SK-MEL-5 (cell line): ENCODE results near the gene NCOA7. TPM values are rescaled to one million over a fixed set of nuclear protein-coding genes. Genes with fewer than 3 reads are reported as not detected.
"Not testable (repeated sequence)": the region's sequence is repeated elsewhere in the genome, so short reads cannot be mapped to it uniquely, and the experiment has no call there.

Experiments used
- DNase-seq: peaks from one replicate; pipeline ENCODE4 v3.0.0-alpha.2; 2016; ENCODE audit warnings: low read depth, low spot score
- in situ Hi-C: cut with HindIII; loops from 2 replicates; pipeline ENCODE4 v1.10.0; 2016; ENCODE audit warnings: low sequenced_read_pairs, high pct_unique_total_duplicates, low pct_unique_long_range_greater_than_20kb
- small RNA-seq, 2 experiments: library from RNA; depleted of rRNA; stranded (forward); fragments of <200 nt; gene quantifications; one replicate each; pipeline ENCODE3, GENCODE V24; 2014
- total RNA-seq: library from RNA; depleted of rRNA; stranded (reverse); fragments of >200 nt; shearing (Covaris generic); gene quantifications from 2 replicates; pipeline ENCODE4 v1.2.3, GENCODE V29; 2014; rRNA removed

NCOA7 gene
- total RNA-seq, 1 experiment from 2014 or later: 23.7 TPM

- DNase-seq: no peak
- in situ Hi-C loops: no loop called here
Measured at GRCh38 chr6:125955973-125956372, 165.2 kb downstream of the NCOA7 start.

GRCh38 chr6:125956506-125957390 is 166.0 kb downstream of the NCOA7 start, which contains the start of gene HINT3:
Gene HINT3, plus strand, starts transcription at chr6:125956770. Its CDS starts 208 bp downstream, at chr6:125956978.
- DNase-seq: peak; percentile 96
- in situ Hi-C loops: no loop called here

DNA sequence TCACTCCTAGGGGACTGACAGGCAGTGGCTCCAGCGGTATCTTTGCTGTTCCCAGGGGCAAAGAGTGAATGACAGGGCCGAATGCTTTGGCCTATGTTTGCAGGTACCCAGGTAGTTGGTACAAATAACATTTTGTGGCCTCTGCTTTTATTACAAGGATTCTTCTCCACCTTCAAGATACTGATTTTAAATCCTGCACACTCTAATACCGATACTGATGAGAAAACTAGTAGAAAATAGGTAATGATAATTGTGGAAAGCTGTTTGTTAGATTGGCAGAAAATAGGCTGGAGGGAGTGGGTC is 166.6 kb downstream of the NCOA7 start:
- in situ Hi-C loops: no loop called here
- no peak for DNase-seq

DNA sequence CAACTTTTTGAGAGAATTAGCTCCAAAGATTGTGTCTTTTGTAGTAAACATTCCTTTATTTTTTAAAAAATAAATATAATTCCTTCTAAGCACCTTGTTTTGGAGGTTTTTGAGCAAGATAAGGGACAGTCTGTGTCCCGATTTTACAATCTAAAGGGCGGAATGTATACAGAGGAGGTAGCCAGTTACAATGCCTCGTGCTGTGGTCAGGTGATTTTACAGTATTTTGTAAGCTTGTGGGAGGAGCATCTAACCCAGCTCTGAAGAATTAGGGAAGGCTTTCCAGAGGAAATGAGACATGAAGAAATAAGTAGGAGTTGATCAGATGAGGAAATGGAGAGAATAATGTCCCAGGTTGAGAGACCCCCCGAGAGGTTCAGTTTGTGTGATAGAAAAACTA is 167.1 kb downstream of the NCOA7 start:
- DNase-seq: peak; percentile 76
- in situ Hi-C loops: no loop called here

DNA sequence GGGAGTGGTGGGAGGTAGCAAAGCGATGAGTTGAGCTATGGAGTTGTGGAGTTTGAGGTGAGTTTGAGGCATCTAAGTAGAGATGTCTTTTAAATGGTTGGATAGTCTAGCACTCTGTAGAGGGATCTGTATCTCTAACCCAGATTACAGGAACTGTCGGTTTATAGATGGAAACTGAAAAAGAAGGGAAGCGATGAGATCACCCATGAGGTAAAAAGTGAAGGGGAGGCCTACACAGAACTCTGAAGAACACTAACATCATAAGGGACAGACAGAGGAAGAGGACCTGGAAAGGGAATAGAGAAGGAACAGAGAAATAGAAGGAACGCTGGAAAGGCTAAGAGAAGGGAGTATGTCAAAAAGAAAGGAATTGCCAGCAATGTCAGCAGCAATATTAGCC is 168.3 kb downstream of the NCOA7 start:
- in situ Hi-C loops: no loop called here
- DNase-seq: no peak

GRCh38 chr6:125961117-125961516 is 170.4 kb downstream of the NCOA7 start:
- in situ Hi-C loops: no loop called here
- no peak for DNase-seq

GRCh38 chr6:125962900-125963497 is 172.2 kb downstream of the NCOA7 start:
- DNase-seq: no peak
- in situ Hi-C loops: no loop called here

GRCh38 chr6:125963817-125964216 is 173.1 kb downstream of the NCOA7 start:
- in situ Hi-C loops: no loop called here
- no peak for DNase-seq

DNA sequence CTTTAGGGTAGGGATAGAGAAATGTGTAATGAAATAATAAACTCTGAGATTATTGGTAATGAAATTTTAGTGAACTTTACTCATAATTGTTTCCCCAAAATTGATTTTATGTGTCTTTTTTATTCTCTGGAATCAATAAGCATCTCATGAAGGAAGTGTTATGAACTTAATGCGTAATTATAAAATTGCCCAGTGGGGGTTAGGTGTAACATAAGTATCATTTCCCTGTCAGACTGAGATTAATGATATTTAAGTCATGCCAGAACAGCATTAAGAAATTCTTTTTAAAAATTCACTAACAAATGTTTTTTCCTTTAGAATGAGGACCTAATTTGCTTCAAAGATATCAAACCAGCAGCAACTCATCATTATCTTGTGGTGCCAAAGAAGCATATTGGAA is 175.8 kb downstream of the NCOA7 start:
- in situ Hi-C loops: no loop called here
- no peak for DNase-seq

DNA sequence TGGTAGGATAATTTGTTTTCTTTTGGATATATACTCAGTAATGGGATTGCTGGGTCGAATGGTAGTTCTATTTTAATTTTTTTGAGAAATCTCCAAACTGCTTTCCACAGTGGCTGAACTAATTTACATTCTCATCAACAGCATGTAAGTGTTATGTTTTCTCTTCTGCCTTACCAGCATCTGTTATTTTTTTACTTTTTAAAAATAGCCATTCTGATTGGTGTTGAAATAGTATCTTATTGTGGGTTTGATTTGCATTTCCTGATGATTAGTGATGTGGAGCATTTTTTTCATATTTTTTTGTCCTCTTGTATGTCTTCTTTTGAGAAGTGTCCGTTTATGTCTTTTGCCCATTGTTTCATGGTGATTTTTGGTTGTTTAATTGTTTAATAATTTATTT is 177.7 kb downstream of the NCOA7 start:
- no peak for DNase-seq
- in situ Hi-C loops: no loop called here

- DNase-seq: no peak
- in situ Hi-C loops: no loop called here
Measured at GRCh38 chr6:125970760-125971159, 180.0 kb downstream of the NCOA7 start.

DNA sequence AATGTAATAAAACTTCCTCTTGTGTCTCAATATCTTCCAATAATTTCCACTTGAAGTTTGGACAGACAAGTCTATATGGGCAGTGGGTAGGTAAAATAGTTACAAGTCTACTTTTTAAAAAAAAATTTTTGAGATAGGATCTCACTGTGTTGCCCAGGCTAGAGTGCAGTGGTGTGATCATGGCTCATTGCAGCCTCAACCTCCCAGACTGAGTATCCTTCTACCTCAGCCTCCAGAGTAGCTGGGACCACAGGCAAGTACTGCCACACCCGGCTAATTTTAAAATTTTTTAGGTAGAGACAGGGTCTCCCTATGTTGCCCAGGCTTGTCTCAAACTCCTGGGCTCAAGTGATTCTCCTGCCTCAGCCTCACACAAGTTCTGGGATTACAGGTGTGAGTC is 181.7 kb downstream of the NCOA7 start:
- DNase-seq, in situ Hi-C loops: not testable (repeated sequence)

DNA sequence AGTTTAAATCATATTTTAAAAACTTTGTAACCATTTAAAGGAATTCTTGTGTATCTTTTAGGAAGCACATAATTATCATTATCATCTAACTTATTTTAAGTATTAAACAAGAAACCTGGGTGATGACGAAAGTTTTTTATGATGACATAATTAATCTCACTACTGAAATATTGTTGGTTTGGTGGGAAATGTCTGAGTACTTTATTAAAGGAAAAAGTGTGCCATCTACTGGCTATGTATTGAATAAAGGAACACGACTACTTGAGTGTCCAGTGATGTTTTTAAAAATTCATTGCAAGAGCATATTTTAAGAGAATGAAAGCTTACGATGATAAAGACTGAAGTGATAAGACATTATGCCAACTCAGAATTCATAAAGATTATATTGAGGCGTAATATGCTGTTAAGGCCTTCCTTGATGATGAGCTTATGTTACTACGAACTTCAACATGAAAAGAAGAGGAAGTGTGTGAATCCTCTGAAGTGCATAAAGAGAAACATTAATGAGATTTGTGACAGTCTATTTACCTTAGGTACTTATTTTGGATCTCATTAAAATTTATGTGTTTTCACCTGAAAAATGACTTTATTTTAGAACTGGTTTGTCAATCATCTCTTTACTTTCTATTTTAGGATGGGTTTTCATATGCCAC is 183.6 kb downstream of the NCOA7 start:
- in situ Hi-C loops: no loop called here
- DNase-seq: peak; percentile 70

DNA sequence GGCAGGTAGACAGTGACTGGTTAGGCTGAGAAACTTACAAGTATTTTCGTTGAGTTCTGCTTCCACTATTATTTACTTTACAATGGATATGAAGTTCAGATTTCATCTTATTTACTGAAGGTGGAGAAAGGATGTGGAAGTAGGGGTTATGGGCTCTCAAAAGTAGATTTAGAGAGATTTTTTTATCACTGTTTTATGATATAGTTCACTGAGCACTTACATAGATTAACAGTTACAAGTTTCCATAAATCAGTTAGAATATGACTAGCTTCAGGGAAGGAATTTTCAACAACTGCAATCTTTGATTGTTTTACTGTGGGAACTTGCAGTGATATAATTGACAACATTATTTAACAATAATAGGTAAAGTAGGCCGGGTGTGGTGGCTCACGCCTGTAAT is 188.3 kb downstream of the NCOA7 start:
- in situ Hi-C loops: no loop called here
- no peak for DNase-seq

Small RNA genes lying within 50 kb of the gene (small RNA-seq; reads per million reads assigned to genes)
- 0 reads per million in 2 experiments for gene RNA5SP216

Other genes with a start within 250 kb of the NCOA7 start
- 8.5 and 9.9 TPM in 2 replicates for gene HEY2, start 41.3 kb upstream of the NCOA7 start, total RNA-seq
- 18.2 and 19.6 TPM in 2 replicates for gene HINT3, start 165.8 kb downstream of the NCOA7 start, total RNA-seq
- 19.4 and 21.1 TPM in 2 replicates for gene TRMT11, start 195.6 kb downstream of the NCOA7 start, total RNA-seq